Measurements from ENCODE around the gene OPA1.

DNA sequence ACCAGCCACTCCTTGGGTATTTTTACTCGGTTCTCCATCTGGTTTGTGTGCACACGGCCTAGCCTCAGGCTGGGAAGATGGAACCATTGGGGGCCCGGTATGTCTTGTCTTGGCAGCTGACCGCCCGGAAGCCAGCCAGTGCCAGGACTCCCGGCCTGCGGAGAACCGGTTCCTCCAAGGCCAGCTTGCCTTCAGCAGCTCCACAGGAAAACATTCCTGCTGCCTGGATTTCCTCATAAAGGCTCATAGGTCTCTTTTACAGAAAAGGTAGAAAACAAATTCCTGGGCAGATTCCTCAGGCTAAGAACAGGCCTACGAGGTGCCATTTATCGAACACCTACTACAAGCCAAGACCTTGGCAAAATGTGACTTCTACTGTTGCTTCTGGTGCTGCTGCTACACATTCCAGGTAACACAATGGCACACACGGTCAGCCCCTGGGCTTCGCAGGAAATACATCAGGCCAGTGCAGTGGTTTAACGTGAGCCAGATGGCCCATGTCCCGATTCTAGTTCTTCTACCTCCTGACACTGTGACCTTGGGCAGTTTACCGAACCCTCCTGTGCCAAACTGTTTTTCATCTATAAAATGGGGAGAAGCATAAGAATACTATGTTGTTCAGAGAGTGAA is 141.8 kb downstream of the OPA1 start:
- TF ChIP-seq EZH2 (IDR thresholded peaks at IDR 0.05; ENCODE audit: borderline replicate concordance, low read depth, low read length, severe bottlenecking) (no peak), CTCF (IDR thresholded peaks at IDR 0.05; ENCODE audit: borderline replicate concordance, extremely low read depth, low read length, poor library complexity, severe bottlenecking) (no peak)

Measured in DND-41 (cell line).